ENCODE data around the gene HS6ST3. TPM values are rescaled to one million over a fixed set of nuclear protein-coding genes. Genes with fewer than 3 reads are reported as not detected.

Gene HS6ST3
- total RNA-seq, 4 donors from 2014 or later = 0.08 to 0.47 (median 0.41) TPM

GRCh38 chr13:96728463-96728862 is 638.6 kb downstream of the HS6ST3 start:
- no peak for TF ChIP-seq CTCF (IDR thresholded peaks at IDR 0.05)
- no peak for TF ChIP-seq POLR2AphosphoS5 (IDR thresholded peaks at IDR 0.05)
- no peak for TF ChIP-seq POLR2A (IDR thresholded peaks at IDR 0.05)
- no peak for TF ChIP-seq EP300 (IDR thresholded peaks at IDR 0.05)
- WGBS = 82% methylated on average over 2 of the region's 2 CpGs
- no peaks in the 10 kb centered on the region for H3K4me1 ChIP-seq
- no peaks in the 10 kb centered on the region for H3K27me3 ChIP-seq
- no peak overlapping the region for H3K27ac ChIP-seq
- no peak overlapping the region for H3K4me3 ChIP-seq
- DNase-seq (ENCODE audit: low spot score in 2 of 2) = no peak
- no peaks in the 10 kb centered on the region for H3K36me3 ChIP-seq
- peaks cover 6% of the 10 kb centered on the region for H3K9me3 ChIP-seq

- WGBS = 78% methylated on average over 5 of the region's 5 CpGs
- H3K27me3 ChIP-seq = no peaks in the 10 kb centered on the region
- DNase-seq (ENCODE audit: low spot score in 2 of 2) = no peak
- no peaks in the 10 kb centered on the region for H3K4me1 ChIP-seq
- H3K9me3 ChIP-seq = peaks cover 6% of the 10 kb centered on the region
- H3K36me3 ChIP-seq = no peaks in the 10 kb centered on the region
- no peak overlapping the region for H3K4me3 ChIP-seq
- H3K27ac ChIP-seq = no peak overlapping the region
- TF ChIP-seq POLR2AphosphoS5 (IDR thresholded peaks at IDR 0.05) (no peak), EP300 (IDR thresholded peaks at IDR 0.05) (no peak), POLR2A (IDR thresholded peaks at IDR 0.05) (no peak), CTCF (IDR thresholded peaks at IDR 0.05) (no peak)
Observed at GRCh38 chr13:96730676-96731075, 640.8 kb downstream of the HS6ST3 start.

- no peaks in the 10 kb centered on the region for H3K27me3 ChIP-seq
- no peaks in the 10 kb centered on the region for H3K36me3 ChIP-seq
- DNase-seq (ENCODE audit: low spot score in 2 of 2) = no peak
- no peak for TF ChIP-seq CTCF (IDR thresholded peaks at IDR 0.05)
- TF ChIP-seq POLR2A (IDR thresholded peaks at IDR 0.05) = no peak
- TF ChIP-seq POLR2AphosphoS5 (IDR thresholded peaks at IDR 0.05) = no peak
- no peak for TF ChIP-seq EP300 (IDR thresholded peaks at IDR 0.05)
- H3K4me1 ChIP-seq = no peaks in the 10 kb centered on the region
- no peak overlapping the region for H3K27ac ChIP-seq
- 92% methylated on average over 4 of the region's 4 CpGs for WGBS
- H3K9me3 ChIP-seq = peaks cover 3% of the 10 kb centered on the region
- H3K4me3 ChIP-seq = no peak overlapping the region
Observed at GRCh38 chr13:96734499-96734898, 644.6 kb downstream of the HS6ST3 start.

GRCh38 chr13:96741779-96742178 is 651.9 kb downstream of the HS6ST3 start:
- Histone ChIP-seq H3K9me3 (no peaks in the 10 kb centered on the region), H3K4me1 (no peaks in the 10 kb centered on the region), H3K27ac (no peak overlapping the region), H3K4me3 (no peak overlapping the region), H3K27me3 (no peaks in the 10 kb centered on the region), H3K36me3 (no peaks in the 10 kb centered on the region)
- WGBS = 81% methylated on average over 3 of the region's 3 CpGs
- TF ChIP-seq POLR2AphosphoS5 (IDR thresholded peaks at IDR 0.05) (no peak), EP300 (IDR thresholded peaks at IDR 0.05) (no peak), POLR2A (IDR thresholded peaks at IDR 0.05) (no peak), CTCF (IDR thresholded peaks at IDR 0.05) (no peak)
- DNase-seq (ENCODE audit: low spot score in 2 of 2) = no peak

- Histone ChIP-seq H3K27me3 (no peaks in the 10 kb centered on the region), H3K9me3 (no peaks in the 10 kb centered on the region), H3K4me3 (no peak overlapping the region), H3K27ac (no peak overlapping the region), H3K36me3 (no peaks in the 10 kb centered on the region), H3K4me1 (no peaks in the 10 kb centered on the region)
- WGBS = 56% methylated on average over 3 of the region's 3 CpGs
- DNase-seq (ENCODE audit: low spot score in 2 of 2) = no peak
- no peak for TF ChIP-seq EP300 (IDR thresholded peaks at IDR 0.05)
- TF ChIP-seq POLR2A (IDR thresholded peaks at IDR 0.05) = no peak
- TF ChIP-seq CTCF (IDR thresholded peaks at IDR 0.05) = no peak
- TF ChIP-seq POLR2AphosphoS5 (IDR thresholded peaks at IDR 0.05) = no peak
Observed at GRCh38 chr13:96743296-96744089, 653.6 kb downstream of the HS6ST3 start.
